GM12892 (cell line): ENCODE data around the gene ST3GAL3.

Experiments
- POLR2A ChIP-seq: IDR thresholded peaks from 2 replicates; pipeline ENCODE4 v1.6.1; 2011; ENCODE audit warnings: low read depth, low read length, control low read depth
- POLR2AphosphoS5 ChIP-seq: IDR thresholded peaks from 2 replicates; pipeline ENCODE4 v1.6.1; 2011; ENCODE audit warnings: low read depth, low read length, control low read depth
- TAF1 ChIP-seq: IDR thresholded peaks from 2 replicates; pipeline ENCODE4 v1.6.1; 2011; ENCODE audit warnings: low read depth, mild to moderate bottlenecking, control low read depth, low read length, borderline replicate concordance

DNA sequence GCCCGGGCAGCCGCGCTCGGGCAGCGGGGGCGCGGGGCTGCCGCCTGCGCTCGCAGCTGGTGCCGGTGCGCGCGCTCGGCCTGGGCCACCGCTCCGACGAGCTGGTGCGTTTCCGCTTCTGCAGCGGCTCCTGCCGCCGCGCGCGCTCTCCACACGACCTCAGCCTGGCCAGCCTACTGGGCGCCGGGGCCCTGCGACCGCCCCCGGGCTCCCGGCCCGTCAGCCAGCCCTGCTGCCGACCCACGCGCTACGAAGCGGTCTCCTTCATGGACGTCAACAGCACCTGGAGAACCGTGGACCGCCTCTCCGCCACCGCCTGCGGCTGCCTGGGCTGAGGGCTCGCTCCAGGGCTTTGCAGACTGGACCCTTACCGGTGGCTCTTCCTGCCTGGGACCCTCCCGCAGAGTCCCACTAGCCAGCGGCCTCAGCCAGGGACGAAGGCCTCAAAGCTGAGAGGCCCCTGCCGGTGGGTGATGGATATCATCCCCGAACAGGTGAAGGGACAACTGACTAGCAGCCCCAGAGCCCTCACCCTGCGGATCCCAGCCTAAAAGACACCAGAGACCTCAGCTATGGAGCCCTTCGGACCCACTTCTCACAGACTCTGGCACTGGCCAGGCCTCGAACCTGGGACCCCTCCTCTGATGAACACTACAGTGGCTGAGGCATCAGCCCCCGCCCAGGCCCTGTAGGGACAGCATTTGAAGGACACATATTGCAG is 229.3 kb downstream of the ST3GAL3 start:
- no peak for TF ChIP-seq POLR2A
- no peak for TF ChIP-seq POLR2AphosphoS5
- no peak for TF ChIP-seq TAF1
